Fibroblast of villous mesenchyme (primary cell): ENCODE measurements around the gene IP6K2. TPM values are rescaled to one million over a fixed set of nuclear protein-coding genes. Genes with fewer than 3 reads are reported as not detected.
A peak's percentile ranks its signal among the peaks of the same experiment; 100 is the strongest.

ENCODE experiments used
- DNase-seq: peaks from one replicate; pipeline ENCODE4 v3.0.0-alpha.2; 2010; ENCODE audit warnings: low read depth
- H3K4me3 ChIP-seq: 2 replicates; pipeline ENCODE4 v1.5.1; 2011; ENCODE audit warnings: low read depth, mild to moderate bottlenecking, low read length
- total RNA-seq: library from RNA; depleted of rRNA; stranded (reverse); fragments of >200 nt; gene quantifications from 2 replicates; pipeline ENCODE4 v1.2.3, GENCODE V29; 2012
- TF ChIP-seq, protein P1 (sequence below): IDR thresholded peaks from 2 replicates; pipeline ENCODE4 v1.5.1; 2012; ENCODE audit warnings: low read depth, mild to moderate bottlenecking, low read length; ENCODE audit not compliant: insufficient read depth

IP6K2 gene
- total RNA-seq, 1 donor, result 55.7 TPM

DNA sequence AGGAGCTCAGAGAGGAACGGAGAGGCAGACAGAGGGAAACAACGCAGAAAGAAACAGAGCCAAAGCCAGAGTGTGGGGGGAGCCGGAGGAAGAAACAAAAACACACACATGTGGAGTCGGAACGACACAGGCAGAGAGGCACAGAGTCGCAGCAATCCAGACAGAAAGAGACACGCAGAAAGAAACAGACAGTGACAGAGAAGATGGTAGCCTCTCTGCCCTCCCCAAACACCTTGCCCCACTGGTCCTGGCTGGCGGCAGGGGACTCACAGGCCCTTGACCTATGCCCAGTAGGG lies 33.0 kb downstream of the IP6K2 start:
- peak overlapping the region; percentile 83 for H3K4me3 ChIP-seq
- peak; percentile 50 for DNase-seq
- TF ChIP-seq, protein P1, sequence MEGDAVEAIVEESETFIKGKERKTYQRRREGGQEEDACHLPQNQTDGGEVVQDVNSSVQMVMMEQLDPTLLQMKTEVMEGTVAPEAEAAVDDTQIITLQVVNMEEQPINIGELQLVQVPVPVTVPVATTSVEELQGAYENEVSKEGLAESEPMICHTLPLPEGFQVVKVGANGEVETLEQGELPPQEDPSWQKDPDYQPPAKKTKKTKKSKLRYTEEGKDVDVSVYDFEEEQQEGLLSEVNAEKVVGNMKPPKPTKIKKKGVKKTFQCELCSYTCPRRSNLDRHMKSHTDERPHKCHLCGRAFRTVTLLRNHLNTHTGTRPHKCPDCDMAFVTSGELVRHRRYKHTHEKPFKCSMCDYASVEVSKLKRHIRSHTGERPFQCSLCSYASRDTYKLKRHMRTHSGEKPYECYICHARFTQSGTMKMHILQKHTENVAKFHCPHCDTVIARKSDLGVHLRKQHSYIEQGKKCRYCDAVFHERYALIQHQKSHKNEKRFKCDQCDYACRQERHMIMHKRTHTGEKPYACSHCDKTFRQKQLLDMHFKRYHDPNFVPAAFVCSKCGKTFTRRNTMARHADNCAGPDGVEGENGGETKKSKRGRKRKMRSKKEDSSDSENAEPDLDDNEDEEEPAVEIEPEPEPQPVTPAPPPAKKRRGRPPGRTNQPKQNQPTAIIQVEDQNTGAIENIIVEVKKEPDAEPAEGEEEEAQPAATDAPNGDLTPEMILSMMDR, result no peak

DNA sequence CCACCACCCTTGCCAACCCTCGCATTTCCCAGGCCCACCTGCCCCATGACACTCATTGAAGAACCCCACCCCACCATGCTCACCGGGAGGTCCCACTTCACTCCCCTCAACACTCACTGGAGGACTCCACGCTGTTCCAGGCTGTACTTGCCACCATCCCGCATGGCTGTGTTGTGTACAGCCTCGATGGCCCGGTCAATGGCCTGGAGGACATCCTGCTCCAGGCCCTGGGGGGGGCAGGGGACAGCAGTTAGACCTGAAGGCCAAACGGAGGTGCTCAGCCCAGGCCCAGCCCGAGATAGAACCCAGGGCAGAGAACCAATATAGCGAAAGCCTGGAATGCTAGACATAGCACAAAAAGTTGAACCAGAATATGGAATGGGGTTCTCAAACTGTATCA lies 34.2 kb downstream of the IP6K2 start:
- H3K4me3 ChIP-seq, result no peak overlapping the region
- TF ChIP-seq, protein P1, result no peak
- DNase-seq, result no peak

DNA sequence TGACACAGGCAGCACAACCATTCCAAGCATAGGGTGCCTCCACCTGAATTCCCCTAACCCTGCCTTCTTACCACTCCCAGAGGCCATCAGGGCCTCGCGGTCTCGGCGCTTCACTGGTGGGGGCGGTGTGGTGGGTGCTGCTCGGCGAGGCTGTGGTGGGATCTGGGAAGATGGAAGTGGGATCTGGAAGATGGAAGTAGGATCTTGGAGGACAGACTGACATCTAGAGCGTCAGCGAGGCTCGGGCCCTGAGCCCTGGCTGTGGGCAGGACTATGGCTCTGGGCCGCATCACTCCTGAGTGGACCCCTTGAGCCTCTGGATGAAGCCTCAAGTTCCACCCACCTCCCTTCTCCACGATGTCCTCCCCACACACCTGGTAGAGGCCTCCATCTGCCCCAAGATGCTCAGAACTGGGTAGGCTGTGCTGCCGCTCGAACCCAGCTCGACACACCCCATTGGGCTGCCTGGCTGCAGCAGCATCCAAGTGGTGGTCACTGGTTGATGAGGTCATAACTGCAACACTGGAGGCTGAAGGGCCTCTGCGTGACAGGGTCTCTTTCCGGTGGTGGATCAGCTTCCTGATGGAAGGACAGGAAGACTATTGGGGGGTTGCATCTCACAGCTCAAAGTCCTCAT lies 34.9 kb downstream of the IP6K2 start:
- no peak for DNase-seq
- TF ChIP-seq, protein P1, result no peak

DNA sequence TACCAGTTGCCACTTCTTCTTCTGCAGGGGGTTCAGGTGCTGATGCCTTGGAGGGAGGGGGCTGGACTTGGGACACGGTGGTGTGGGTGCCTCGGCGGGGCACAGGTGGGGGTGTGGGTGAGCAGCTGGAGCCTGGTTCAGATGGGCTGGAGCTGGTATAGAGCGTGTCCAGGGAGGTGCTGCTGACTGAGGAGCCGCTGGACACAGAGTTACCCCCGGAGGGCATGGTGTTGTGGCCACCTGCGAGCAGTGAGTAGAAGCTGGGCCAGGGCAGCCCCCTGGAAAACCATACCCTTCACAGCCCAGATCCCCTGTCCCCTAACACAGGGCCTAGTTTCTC lies 35.5 kb downstream of the IP6K2 start:
- TF ChIP-seq, protein P1, result no peak
- H3K4me3 ChIP-seq, result no peak overlapping the region
- DNase-seq, result no peak

More for the DNA sequence above, 34.9 kb downstream of the IP6K2 start:
- no peak overlapping the region for H3K4me3 ChIP-seq

DNA sequence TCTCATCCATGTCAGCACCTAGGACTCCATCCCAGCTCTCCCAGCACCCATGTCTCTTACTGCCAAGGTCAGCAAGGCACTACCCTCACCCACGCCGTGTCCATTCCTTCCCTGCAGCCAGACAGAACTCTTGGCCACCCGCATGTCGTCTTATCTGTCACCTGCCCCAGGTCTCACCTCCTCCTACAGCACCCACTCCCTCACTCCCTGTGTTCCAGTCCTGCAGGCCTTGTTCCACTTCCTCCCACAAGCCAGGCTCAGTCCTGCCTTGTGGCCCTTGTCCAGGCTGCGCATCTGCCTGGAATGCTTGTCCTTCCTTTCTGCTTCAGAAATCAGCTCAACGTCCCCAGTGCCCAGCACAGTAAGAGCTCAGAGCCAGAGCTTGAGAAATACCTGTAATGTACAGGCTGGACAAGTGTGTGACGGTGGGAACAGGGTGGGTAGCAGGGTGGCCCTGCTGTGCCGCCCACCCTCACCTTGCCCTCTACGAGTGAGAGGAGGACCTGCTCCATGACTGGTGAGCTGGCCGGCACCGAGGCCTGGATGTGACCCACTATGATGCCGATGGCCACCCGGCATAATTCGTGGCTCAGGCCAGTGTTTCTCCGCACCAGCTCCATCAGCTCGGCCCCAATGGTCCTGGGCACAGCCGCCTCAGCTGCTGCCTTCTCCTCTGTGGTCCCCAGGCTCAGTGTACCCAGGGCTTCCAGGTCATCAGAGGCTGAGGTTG lies 36.0 kb downstream of the IP6K2 start:
- no peak overlapping the region for H3K4me3 ChIP-seq
- TF ChIP-seq, protein P1, result no peak
- DNase-seq, result no peak

DNA sequence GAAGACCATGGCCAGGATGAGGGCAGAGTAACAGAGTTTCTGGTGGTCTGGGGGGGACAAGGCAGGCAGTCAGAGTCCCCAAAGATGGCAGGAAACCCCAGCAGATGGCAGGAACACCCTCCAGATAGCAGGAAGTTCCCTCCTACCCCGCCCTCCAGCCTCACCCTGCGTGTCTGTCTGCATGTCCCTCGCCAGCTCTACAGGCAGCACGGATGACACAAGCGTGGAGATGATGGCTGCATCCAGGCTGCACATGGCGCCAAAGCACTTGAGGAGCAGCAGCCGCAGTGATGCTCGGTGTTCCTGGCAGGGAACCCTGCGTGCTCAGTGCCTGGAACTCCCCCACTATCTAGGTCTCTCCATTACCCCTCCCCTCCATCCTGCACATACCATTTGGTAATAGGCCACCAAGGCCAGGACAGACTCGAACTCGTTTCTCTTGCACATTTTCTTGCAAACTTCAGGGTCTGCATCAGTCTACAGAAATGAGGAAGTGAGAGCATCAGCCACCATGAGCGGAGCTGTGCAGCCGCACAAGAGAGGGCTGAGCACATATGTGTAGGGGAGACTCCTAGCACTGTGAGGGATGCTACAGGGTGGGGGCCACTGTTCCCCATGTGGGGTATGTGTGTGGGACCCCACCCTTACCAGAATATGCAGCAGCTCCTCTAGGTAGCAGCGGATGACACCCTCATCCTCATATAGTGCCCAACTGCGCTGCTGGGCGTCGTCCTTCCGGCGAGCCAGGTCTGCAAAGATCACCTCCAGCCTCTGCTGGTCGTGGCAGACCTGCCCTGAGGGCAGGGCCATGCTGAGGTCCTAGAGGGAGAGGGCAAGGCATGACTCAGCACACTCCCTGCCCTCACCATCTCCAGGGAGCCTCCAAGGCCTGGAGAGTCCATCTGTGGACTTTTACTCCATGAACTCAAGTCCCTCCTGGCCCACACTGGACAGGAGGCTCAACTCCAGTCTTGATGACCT lies 37.3 kb downstream of the IP6K2 start:
- no peak for DNase-seq
- H3K4me3 ChIP-seq, result no peak overlapping the region
- TF ChIP-seq, protein P1, result no peak
